ENCODE measurements around the gene RBFOX2. TPM values are rescaled to one million over a fixed set of nuclear protein-coding genes. Genes with fewer than 3 reads are reported as not detected.

Gene RBFOX2
- total and polyA plus RNA-seq, 2 of the 13 experiments (the other 11 are each of a cell fraction or from before 2014, with no cell fraction given): 37.3 to 40.4 TPM

DNA sequence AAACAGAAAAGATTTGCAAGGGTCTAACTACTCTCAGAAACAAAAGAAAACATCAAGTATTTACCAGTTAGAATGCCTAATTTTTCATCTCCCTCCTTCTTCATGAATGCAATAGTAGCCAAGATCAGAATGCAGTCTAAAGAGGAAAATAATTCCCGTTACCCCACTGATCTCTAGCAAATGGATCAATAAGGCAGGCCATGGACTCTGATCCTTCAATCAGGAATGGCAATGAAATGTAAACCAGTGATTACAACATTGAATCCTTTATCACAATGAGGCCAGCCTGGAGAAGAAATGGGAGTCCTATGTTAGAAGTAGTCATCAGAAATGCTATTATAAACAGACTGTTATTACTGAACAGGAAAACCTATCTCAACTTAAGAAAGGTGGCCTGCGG is 204.4 kb downstream of the RBFOX2 start (continued):
- TF ChIP-seq, protein P1, sequence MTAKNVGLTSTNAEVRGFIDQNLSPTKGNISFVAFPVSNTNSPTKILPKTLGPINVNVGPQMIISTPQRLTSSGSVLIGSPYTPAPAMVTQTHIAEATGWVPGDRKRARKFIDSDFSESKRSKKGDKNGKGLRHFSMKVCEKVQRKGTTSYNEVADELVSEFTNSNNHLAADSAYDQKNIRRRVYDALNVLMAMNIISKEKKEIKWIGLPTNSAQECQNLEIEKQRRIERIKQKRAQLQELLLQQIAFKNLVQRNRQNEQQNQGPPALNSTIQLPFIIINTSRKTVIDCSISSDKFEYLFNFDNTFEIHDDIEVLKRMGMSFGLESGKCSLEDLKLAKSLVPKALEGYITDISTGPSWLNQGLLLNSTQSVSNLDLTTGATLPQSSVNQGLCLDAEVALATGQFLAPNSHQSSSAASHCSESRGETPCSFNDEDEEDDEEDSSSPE (CRISPR knock-in tag; IDR thresholded peaks at IDR 0.05): no peak
- no peak for TF ChIP-seq ZBTB3 (CRISPR knock-in tag; IDR thresholded peaks at IDR 0.05; ENCODE audit: borderline replicate concordance, low read depth)
- TF ChIP-seq ZNF839 (CRISPR knock-in tag; IDR thresholded peaks at IDR 0.05; ENCODE audit: borderline replicate concordance): no peak
- TF ChIP-seq ZNF746 (CRISPR knock-in tag; IDR thresholded peaks at IDR 0.05): no peak
- TF ChIP-seq, protein P2, sequence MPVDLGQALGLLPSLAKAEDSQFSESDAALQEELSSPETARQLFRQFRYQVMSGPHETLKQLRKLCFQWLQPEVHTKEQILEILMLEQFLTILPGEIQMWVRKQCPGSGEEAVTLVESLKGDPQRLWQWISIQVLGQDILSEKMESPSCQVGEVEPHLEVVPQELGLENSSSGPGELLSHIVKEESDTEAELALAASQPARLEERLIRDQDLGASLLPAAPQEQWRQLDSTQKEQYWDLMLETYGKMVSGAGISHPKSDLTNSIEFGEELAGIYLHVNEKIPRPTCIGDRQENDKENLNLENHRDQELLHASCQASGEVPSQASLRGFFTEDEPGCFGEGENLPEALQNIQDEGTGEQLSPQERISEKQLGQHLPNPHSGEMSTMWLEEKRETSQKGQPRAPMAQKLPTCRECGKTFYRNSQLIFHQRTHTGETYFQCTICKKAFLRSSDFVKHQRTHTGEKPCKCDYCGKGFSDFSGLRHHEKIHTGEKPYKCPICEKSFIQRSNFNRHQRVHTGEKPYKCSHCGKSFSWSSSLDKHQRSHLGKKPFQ (CRISPR knock-in tag; IDR thresholded peaks at IDR 0.05; ENCODE audit: insufficient replicate concordance): no peak
- TF ChIP-seq, protein P3, sequence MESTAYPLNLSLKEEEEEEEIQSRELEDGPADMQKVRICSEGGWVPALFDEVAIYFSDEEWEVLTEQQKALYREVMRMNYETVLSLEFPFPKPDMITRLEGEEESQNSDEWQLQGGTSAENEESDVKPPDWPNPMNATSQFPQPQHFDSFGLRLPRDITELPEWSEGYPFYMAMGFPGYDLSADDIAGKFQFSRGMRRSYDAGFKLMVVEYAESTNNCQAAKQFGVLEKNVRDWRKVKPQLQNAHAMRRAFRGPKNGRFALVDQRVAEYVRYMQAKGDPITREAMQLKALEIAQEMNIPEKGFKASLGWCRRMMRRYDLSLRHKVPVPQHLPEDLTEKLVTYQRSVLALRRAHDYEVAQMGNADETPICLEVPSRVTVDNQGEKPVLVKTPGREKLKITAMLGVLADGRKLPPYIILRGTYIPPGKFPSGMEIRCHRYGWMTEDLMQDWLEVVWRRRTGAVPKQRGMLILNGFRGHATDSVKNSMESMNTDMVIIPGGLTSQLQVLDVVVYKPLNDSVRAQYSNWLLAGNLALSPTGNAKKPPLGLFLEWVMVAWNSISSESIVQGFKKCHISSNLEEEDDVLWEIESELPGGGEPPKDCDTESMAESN (CRISPR knock-in tag; conservative IDR thresholded peaks at IDR 0.05): peak; percentile 63; the same call in 1 of the 2 replicates
- TF ChIP-seq, protein P4, sequence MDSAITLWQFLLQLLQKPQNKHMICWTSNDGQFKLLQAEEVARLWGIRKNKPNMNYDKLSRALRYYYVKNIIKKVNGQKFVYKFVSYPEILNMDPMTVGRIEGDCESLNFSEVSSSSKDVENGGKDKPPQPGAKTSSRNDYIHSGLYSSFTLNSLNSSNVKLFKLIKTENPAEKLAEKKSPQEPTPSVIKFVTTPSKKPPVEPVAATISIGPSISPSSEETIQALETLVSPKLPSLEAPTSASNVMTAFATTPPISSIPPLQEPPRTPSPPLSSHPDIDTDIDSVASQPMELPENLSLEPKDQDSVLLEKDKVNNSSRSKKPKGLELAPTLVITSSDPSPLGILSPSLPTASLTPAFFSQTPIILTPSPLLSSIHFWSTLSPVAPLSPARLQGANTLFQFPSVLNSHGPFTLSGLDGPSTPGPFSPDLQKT (CRISPR knock-in tag; IDR thresholded peaks at IDR 0.05; ENCODE audit: borderline replicate concordance): no peak
- no peak for TF ChIP-seq ZNF816 (CRISPR knock-in tag; IDR thresholded peaks at IDR 0.05; ENCODE audit: borderline replicate concordance)
- TF ChIP-seq ZNF367 (CRISPR knock-in tag; IDR thresholded peaks at IDR 0.05; ENCODE audit: borderline replicate concordance): no peak
- TF ChIP-seq ZZZ3 (CRISPR knock-in tag; IDR thresholded peaks at IDR 0.05; ENCODE audit: borderline replicate concordance): no peak
- TF ChIP-seq, protein P5, sequence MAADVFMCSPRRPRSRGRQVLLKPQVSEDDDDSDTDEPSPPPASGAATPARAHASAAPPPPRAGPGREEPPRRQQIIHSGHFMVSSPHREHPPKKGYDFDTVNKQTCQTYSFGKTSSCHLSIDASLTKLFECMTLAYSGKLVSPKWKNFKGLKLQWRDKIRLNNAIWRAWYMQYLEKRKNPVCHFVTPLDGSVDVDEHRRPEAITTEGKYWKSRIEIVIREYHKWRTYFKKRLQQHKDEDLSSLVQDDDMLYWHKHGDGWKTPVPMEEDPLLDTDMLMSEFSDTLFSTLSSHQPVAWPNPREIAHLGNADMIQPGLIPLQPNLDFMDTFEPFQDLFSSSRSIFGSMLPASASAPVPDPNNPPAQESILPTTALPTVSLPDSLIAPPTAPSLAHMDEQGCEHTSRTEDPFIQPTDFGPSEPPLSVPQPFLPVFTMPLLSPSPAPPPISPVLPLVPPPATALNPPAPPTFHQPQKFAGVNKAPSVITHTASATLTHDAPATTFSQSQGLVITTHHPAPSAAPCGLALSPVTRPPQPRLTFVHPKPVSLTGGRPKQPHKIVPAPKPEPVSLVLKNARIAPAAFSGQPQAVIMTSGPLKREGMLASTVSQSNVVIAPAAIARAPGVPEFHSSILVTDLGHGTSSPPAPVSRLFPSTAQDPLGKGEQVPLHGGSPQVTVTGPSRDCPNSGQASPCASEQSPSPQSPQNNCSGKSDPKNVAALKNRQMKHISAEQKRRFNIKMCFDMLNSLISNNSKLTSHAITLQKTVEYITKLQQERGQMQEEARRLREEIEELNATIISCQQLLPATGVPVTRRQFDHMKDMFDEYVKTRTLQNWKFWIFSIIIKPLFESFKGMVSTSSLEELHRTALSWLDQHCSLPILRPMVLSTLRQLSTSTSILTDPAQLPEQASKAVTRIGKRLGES (CRISPR knock-in tag; IDR thresholded peaks at IDR 0.05; ENCODE audit: borderline replicate concordance): no peak
- TF ChIP-seq FOSL1 (CRISPR knock-in tag; IDR thresholded peaks at IDR 0.05; ENCODE audit: borderline replicate concordance): no peak
- TF ChIP-seq ZNF644 (CRISPR knock-in tag; IDR thresholded peaks at IDR 0.05; ENCODE audit: low read depth): 0 out of 2 replicates have a peak, but pooled peaks have one; percentile 41
- TF ChIP-seq ONECUT2 (CRISPR knock-in tag; IDR thresholded peaks at IDR 0.05): peak; percentile 98
- no peak for TF ChIP-seq FIP1L1 (IDR thresholded peaks at IDR 0.05; ENCODE audit: borderline replicate concordance, insufficient read depth, low read depth, low read length)
